Right lobe of liver (tissue), 6 donors: ENCODE data around the gene EPHA6. TPM values are rescaled to one million over a fixed set of nuclear protein-coding genes. Genes with fewer than 3 reads are reported as not detected.

Experiments used
- ATAC-seq, 4 donors: fragments of 200-7000 bp; cut with Tn5 transposase; one replicate each; pipeline ENCODE4 v1.9.1; 2020; ENCODE audit warnings: mild to moderate bottlenecking in 4 of 4, moderate library complexity in 4 of 4
- DNase-seq, 3 donors: peaks; one replicate each; pipeline ENCODE4 v3.0.0-alpha.2; 2020
- H3K27ac ChIP-seq, 3 donors: fragments of 200-600 bp; one replicate each; pipeline ENCODE4 v1.8.0; 2022
- H3K27me3 ChIP-seq, 2 donors: fragments of 200-600 bp; one replicate each; pipeline ENCODE4 v1.8.0; 2022
- H3K36me3 ChIP-seq, 4 donors: fragments of 200-600 bp; sonication (generic) in 1 of 4; one replicate each; pipeline versions ENCODE4 v1.5.1 to v1.8.0; 2017 to 2022; ENCODE audit warnings: control low read depth in 1 of 4
- H3K4me1 ChIP-seq, 4 donors: fragments of 200-600 bp; sonication (generic) in 1 of 4; one replicate each; pipeline versions ENCODE4 v1.5.1 to v1.8.0; 2017 to 2022; ENCODE audit warnings: control low read depth in 1 of 4
- H3K4me3 ChIP-seq, 3 donors: fragments of 200-600 bp; one replicate each; pipeline ENCODE4 v1.8.0; 2022
- H3K9me3 ChIP-seq, 4 donors: fragments of 200-600 bp; sonication (generic) in 1 of 4; one replicate each; pipeline versions ENCODE4 v1.5.1 to v1.8.0; 2017 to 2022; ENCODE audit warnings: control low read depth in 1 of 4
- POLR2A ChIP-seq: fragments of 450-650 bp; IDR thresholded peaks from one replicate; pipeline ENCODE4 v1.6.1; 2017; ENCODE audit warnings: antibody characterized with exemption, mild to moderate bottlenecking
- WGBS: methylation state at CpG from one replicate; pipeline ENCODE4 v1.1.6; 2018; ENCODE audit warnings: low coverage, low lambda C conversion rate; ENCODE audit not compliant: insufficient coverage; ENCODE audit errors: missing lambda C conversion rate; 5-methylcytosine and 5-hydroxymethylcytosine counted together
- intact Hi-C, 2 donors: fragments of 100-400 bp; cut with DNase I; formaldehyde crosslinking; loops; one replicate each; pipeline versions ENCODE4 v1.11.2 to v1.14.1; 2022
- total RNA-seq, 6 experiments: library from RNA; depleted of rRNA in 2 of 6; stranded (reverse); fragments of >200 nt in 2 of 6; fragmentation: NEBNext Ultra II Directional in 3 of 6; extraction: Animal tissue kit (Norgen Biotek cat#: 25700) in 3 of 6; gene quantifications; one replicate each; pipeline versions ENCODE4 v1.1.0 to v1.2.4, GENCODE V29; 2016 to 2023
- TF ChIP-seq, protein P1 (sequence below), 4 donors: fragments of 200-600 bp in 3 of 4; fragments of 450-650 bp in 1 of 4; IDR thresholded peaks; one replicate each; pipeline versions ENCODE4 v1.5.1 to v1.8.0; 2016 to 2022; ENCODE audit warnings: antibody characterized with exemption in 4 of 4, mild to moderate bottlenecking in 2 of 4
- donor health status: DM: no; HTN: yes; CAD: no.
- donor health status: DM: no; HTN: no; CAD: no.
- donor health status: DM: no; HTN: no; CAD: no.
- donor health status: DM: no; HTN: yes; CAD: no.
- donor health status: DM: no; HTN: yes; CAD: no.

The EPHA6 gene
- total RNA-seq, 6 experiments from 2014 or later = not detected

DNA sequence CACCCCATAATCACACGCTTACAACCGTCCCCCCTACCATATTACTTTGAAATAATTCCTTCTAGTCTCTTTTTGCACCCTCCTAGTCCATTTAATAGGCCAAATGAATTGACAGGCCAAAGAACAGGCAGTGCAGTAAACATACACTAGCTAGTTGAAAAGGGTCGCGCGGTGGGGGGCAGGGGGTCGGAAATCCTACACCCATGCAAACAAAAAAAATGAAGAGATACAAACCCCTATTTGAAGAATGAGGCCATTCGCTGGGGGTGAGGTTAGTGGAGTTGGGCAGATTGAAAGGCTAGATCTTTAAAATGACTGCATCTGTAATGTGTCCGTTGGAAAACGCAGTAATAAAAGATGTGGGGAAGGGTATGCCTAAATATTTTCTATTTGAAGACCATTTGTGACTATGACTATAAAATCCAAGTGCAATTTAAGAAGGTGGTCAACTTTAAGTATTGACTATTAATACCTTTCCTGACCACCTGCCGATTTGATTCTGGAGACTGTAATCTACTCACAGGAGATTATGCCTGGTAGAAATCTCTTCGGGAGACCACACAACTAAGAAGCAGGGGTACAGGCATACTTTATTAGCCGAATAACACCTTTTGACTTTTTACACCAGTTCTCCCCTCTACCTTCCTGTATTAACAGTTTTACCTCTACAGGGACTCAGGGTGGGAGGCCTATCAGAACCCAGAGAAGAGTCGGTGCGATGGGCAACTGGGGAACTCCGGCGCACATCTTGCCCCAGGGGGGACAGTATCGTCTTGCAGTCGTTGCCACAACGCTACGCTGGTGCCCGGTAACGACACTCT lies 949.4 kb downstream of the EPHA6 start:
- Histone ChIP-seq H3K27me3 (no peaks in the 10 kb centered on the region), H3K4me3 (peak overlapping the region; percentile 93 to 97 (median 93)), H3K9me3 (no peaks in the 10 kb centered on the region), H3K4me1 (peaks cover 0 to 6% (median 2%) of the 10 kb centered on the region in 4 donors), H3K27ac (peak overlapping the region; percentile 38 to 72 (median 63)), H3K36me3 (no peaks in the 10 kb centered on the region)
- intact Hi-C loops = no loop called here
- TF ChIP-seq, protein P1, sequence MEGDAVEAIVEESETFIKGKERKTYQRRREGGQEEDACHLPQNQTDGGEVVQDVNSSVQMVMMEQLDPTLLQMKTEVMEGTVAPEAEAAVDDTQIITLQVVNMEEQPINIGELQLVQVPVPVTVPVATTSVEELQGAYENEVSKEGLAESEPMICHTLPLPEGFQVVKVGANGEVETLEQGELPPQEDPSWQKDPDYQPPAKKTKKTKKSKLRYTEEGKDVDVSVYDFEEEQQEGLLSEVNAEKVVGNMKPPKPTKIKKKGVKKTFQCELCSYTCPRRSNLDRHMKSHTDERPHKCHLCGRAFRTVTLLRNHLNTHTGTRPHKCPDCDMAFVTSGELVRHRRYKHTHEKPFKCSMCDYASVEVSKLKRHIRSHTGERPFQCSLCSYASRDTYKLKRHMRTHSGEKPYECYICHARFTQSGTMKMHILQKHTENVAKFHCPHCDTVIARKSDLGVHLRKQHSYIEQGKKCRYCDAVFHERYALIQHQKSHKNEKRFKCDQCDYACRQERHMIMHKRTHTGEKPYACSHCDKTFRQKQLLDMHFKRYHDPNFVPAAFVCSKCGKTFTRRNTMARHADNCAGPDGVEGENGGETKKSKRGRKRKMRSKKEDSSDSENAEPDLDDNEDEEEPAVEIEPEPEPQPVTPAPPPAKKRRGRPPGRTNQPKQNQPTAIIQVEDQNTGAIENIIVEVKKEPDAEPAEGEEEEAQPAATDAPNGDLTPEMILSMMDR (IDR thresholded peaks at IDR 0.05) = no peak
- no peak for TF ChIP-seq POLR2A
- WGBS = 19% methylated on average over 18 of the region's 22 CpGs
- DNase-seq = no peak
- no peak for ATAC-seq

DNA sequence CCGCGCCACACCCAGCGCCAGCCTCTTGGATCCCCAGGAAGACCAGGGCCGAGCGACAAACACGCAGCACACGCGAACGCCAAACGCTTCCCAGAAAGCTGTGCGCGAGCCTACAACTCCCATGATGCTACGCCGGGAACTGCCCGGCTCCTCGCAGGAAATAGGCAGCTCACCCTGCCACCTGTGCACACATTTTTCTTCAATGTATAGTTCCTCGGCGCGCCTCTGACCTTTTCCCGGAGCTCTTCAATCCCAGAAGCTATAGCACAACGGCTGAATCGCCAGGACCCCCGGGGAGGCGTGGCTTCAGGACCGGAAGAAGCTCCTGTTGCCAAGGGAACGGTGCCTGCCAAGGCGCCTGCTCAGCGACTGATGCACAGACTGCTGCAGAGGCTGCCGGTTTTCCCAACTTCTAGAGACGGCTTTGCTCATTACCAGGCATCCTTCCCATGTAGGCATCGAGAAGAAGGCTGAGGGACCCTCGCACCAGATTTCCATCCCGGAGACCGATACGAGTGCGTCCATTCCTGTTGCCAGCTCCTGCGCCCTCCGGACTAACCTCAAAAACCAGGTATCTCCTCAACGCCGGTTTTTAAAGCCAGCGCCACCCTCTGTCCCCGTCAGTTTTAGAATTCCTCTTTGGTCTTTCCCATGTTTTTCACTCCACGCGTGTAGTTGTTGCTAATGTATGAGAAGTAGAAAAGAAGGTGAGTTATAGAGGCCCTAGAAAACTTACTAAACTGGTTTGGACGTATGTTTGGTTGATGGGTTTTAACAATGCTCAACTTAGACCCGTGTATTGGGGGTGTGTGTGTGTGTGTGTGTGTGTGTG lies 950.2 kb downstream of the EPHA6 start, which contains the start of gene ARL6:
Gene ARL6 (plus strand): TSS at position 352 of the 832 bp plus-strand sequence. CDS start 3,350 bp downstream, outside the sequence.
- intact Hi-C loops = no loop called here
- Histone ChIP-seq H3K36me3 (no peaks in the 10 kb centered on the region), H3K4me1 (peaks cover 0 to 6% (median 2%) of the 10 kb centered on the region in 4 donors), H3K27me3 (no peaks in the 10 kb centered on the region), H3K9me3 (no peaks in the 10 kb centered on the region), H3K4me3 (peak within 1 kb of the TSS; percentile 93 to 97 (median 93)), H3K27ac (peak within 1 kb of the TSS; percentile 38 to 72 (median 63))
- DNase-seq (peak; percentile 84 to 89 (median 88)), ATAC-seq (peak; percentile 98 to 99 (median 98))
- WGBS = 0% methylated on average over 25 of the region's 46 CpGs
- TF ChIP-seq, protein P1 (IDR thresholded peaks at IDR 0.05) = no peak
- no peak for TF ChIP-seq POLR2A

DNA sequence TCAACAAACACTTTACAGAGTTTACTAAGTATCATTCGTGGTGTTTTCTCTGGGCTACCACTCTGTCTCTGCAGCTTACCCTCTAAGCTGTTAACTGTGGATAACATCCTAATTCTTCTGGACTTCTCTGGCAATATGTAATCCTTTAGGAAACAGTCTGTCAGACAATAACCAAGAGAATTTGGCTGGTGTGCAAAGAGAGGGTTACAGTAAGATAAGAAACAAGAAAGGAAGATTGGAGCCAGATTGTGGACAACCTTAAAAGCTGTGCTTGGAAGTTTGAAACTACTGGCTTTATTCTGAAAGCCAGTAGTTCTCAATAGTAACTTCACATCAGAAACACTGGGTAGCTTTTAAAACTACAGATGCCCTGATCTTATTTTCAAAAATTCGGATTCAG lies 950.9 kb downstream of the EPHA6 start:
- 13% methylated on average over 2 of the region's 2 CpGs for WGBS
- intact Hi-C loops = no loop called here
- H3K27ac ChIP-seq = no peak overlapping the region
- H3K36me3 ChIP-seq = no peaks in the 10 kb centered on the region
- no peaks in the 10 kb centered on the region for H3K9me3 ChIP-seq
- no peaks in the 10 kb centered on the region for H3K27me3 ChIP-seq
- DNase-seq (no peak), ATAC-seq (no peak)
- no peak overlapping the region for H3K4me3 ChIP-seq
- TF ChIP-seq, protein P1 (IDR thresholded peaks at IDR 0.05) = no peak
- TF ChIP-seq POLR2A = no peak
- H3K4me1 ChIP-seq = peaks cover 0 to 6% (median 2%) of the 10 kb centered on the region in 4 donors

DNA sequence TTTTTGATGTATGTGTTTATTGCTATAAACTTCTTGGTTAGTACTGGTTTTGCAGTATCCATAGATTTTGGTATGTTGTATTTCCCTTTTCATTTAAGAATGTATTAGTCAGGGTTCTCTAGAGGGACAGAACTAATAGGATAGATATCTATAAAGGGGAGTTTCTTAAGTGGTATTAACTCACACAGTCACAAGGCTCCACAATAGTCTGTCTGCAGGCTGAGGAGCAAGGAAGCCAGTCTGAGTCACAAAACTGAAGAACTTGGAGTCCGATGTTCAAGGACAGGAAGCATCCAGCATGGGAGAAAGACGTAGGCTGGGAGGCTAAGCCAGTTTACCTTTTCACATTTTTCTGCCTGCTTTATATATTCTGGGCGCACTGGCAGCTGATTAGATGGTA lies 958.5 kb downstream of the EPHA6 start:
- Histone ChIP-seq H3K4me3 (no peak overlapping the region), H3K4me1 (no peaks in the 10 kb centered on the region), H3K9me3 (no peaks in the 10 kb centered on the region), H3K27ac (no peak overlapping the region), H3K27me3 (no peaks in the 10 kb centered on the region), H3K36me3 (no peaks in the 10 kb centered on the region)
- DNase-seq (no peak), ATAC-seq (no peak)
- 92% methylated on average over 3 of the region's 3 CpGs for WGBS
- intact Hi-C loops = no loop called here
- TF ChIP-seq, protein P1 (IDR thresholded peaks at IDR 0.05) = no peak
- no peak for TF ChIP-seq POLR2A
